Astrocyte (in vitro differentiated cells and primary cell): Measurements from ENCODE around the gene RAB39A. TPM values are rescaled to one million over a fixed set of nuclear protein-coding genes. Genes with fewer than 3 reads are reported as not detected.

Experiments used
- DNase-seq: peaks from one replicate; pipeline ENCODE4 v3.0.0-alpha.2; 2010; ENCODE audit warnings: low read depth
- FAIRE-seq: peaks from 2 replicates; lab custom pipeline; 2011; peaks lifted over from hg19 to GRCh38; lab: Jason Lieb, UNC
- H2AFZ ChIP-seq: 2 replicates; pipeline ENCODE4 v1.6.0; 2012; ENCODE audit warnings: low read depth, low read length, inconsistent platforms
- H3K27ac ChIP-seq: 2 replicates; pipeline ENCODE4 v1.5.1; 2011; ENCODE audit warnings: low read depth, low read length, inconsistent platforms
- H3K27me3 ChIP-seq: 2 replicates; pipeline ENCODE4 v1.6.0; 2011; ENCODE audit warnings: low read length, inconsistent platforms; ENCODE audit not compliant: insufficient read depth
- H3K36me3 ChIP-seq: 2 replicates; pipeline ENCODE4 v1.5.1; 2011; ENCODE audit warnings: low read length, inconsistent platforms; ENCODE audit not compliant: insufficient read depth
- H3K4me1 ChIP-seq: 2 replicates; pipeline ENCODE4 v1.5.1; 2011; ENCODE audit warnings: low read length, inconsistent platforms; ENCODE audit not compliant: insufficient read depth
- H3K4me2 ChIP-seq: 2 replicates; pipeline ENCODE4 v1.6.0; 2012; ENCODE audit warnings: low read length, inconsistent platforms
- H3K4me3 ChIP-seq: 2 replicates; pipeline ENCODE4 v1.5.1; 2011; ENCODE audit warnings: low read depth, mild to moderate bottlenecking, low read length, inconsistent platforms; ENCODE audit not compliant: insufficient read depth
- H3K79me2 ChIP-seq: 2 replicates; pipeline ENCODE4 v1.6.0; 2012; ENCODE audit warnings: mild to moderate bottlenecking, low read length, inconsistent platforms; ENCODE audit not compliant: insufficient read depth
- H3K9ac ChIP-seq: 2 replicates; pipeline ENCODE4 v1.6.0; 2012; ENCODE audit warnings: mild to moderate bottlenecking, low read length, inconsistent platforms
- H3K9me3 ChIP-seq: 2 replicates; pipeline ENCODE4 v1.5.1; 2012; ENCODE audit warnings: low read depth, mild to moderate bottlenecking, low read length, inconsistent platforms; ENCODE audit not compliant: insufficient read depth
- H4K20me1 ChIP-seq: 2 replicates; pipeline ENCODE4 v1.6.0; 2012; ENCODE audit warnings: low read length, inconsistent platforms; ENCODE audit not compliant: insufficient read depth
- H3K27ac Mint-ChIP-seq: one replicate; pipeline ENCODE4 v1.8.0; 2021; ENCODE audit warnings: mild to moderate bottlenecking, mixed read lengths; ENCODE audit not compliant: unreplicated experiment
- H3K27me3 Mint-ChIP-seq: one replicate; pipeline ENCODE4 v1.8.0; 2021; ENCODE audit warnings: low read depth, mixed read lengths; ENCODE audit not compliant: unreplicated experiment
- H3K36me3 Mint-ChIP-seq: one replicate; pipeline ENCODE4 v1.8.0; 2021; ENCODE audit warnings: low read depth, mixed read lengths; ENCODE audit not compliant: unreplicated experiment
- H3K4me1 Mint-ChIP-seq: one replicate; pipeline ENCODE4 v1.8.0; 2021; ENCODE audit warnings: low read depth, mixed read lengths; ENCODE audit not compliant: unreplicated experiment
- H3K4me3 Mint-ChIP-seq: one replicate; pipeline ENCODE4 v1.8.0; 2021; ENCODE audit warnings: mild to moderate bottlenecking, moderate library complexity, mixed read lengths; ENCODE audit not compliant: unreplicated experiment
- H3K9me3 Mint-ChIP-seq: one replicate; pipeline ENCODE4 v1.8.0; 2021; ENCODE audit warnings: mild to moderate bottlenecking, mixed read lengths; ENCODE audit not compliant: unreplicated experiment
- CTCF ChIP-seq: IDR thresholded peaks from 2 replicates; pipeline ENCODE4 v1.5.1; 2011; ENCODE audit warnings: low read depth, mild to moderate bottlenecking, inconsistent platforms, low read length, moderate library complexity; ENCODE audit not compliant: insufficient read depth
- EZH2 ChIP-seq: IDR thresholded peaks from 2 replicates; pipeline ENCODE4 v1.6.1; 2012; ENCODE audit warnings: mild to moderate bottlenecking, low read length, inconsistent platforms; ENCODE audit not compliant: insufficient read depth
- total RNA-seq: library from RNA; stranded (reverse); gene quantifications from 2 replicates; pipeline ENCODE4 v1.2.1, GENCODE V29; 2021

Gene RAB39A
- total RNA-seq, 1 donor from 2014 or later: 1.5 TPM

- H3K9me3 ChIP-seq: no peaks in the 10 kb centered on the region
- no peak for FAIRE-seq
These were observed 79.6 kb downstream of the RAB39A start for GRCh38 chr11:108007819-108008218.

GRCh38 chr11:108008656-108009496, 80.6 kb downstream of the RAB39A start, which contains the start of gene CUL5:
Gene CUL5 (plus strand): TSS chr11:108008898. CDS start chr11:108009349, 451 bp downstream.
- H3K36me3 Mint-ChIP-seq: no peaks in the 10 kb centered on the region
- H3K4me1 ChIP-seq: peaks cover 10% of the 10 kb centered on the region
- no peaks in the 10 kb centered on the region for H3K36me3 ChIP-seq
- H2AFZ ChIP-seq: peak within 1 kb of the TSS; percentile 100
- peak within 1 kb of the TSS; percentile 100 for H3K9ac ChIP-seq
- FAIRE-seq (no peak), DNase-seq (peak; percentile 86)
- peaks cover 5% of the 10 kb centered on the region for H3K4me1 Mint-ChIP-seq
- no peaks in the 10 kb centered on the region for H3K9me3 ChIP-seq
- no peak for TF ChIP-seq EZH2
- TF ChIP-seq CTCF: peak; percentile 70
- peak within 1 kb of the TSS; percentile 100 for H3K27ac ChIP-seq
- H3K4me3 Mint-ChIP-seq: peak within 1 kb of the TSS; percentile 99
- no peaks in the 10 kb centered on the region for H3K9me3 Mint-ChIP-seq
- H4K20me1 ChIP-seq: peaks cover 31% of the 10 kb centered on the region
- peak within 1 kb of the TSS; percentile 100 for H3K4me3 ChIP-seq
- peaks cover 51% of the 10 kb centered on the region for H3K79me2 ChIP-seq
- H3K27me3 ChIP-seq: no peaks in the 10 kb centered on the region
- no peaks in the 10 kb centered on the region for H3K27me3 Mint-ChIP-seq
- peak within 1 kb of the TSS; percentile 99 for H3K27ac Mint-ChIP-seq
- H3K4me2 ChIP-seq: peak within 1 kb of the TSS; percentile 92

More at GRCh38 chr11:108007819-108008218, 79.6 kb downstream of the RAB39A start:
- peaks cover 41% of the 10 kb centered on the region for H3K79me2 ChIP-seq
- Mint-ChIP-seq H3K27me3 (peaks cover 3% of the 10 kb centered on the region), H3K4me3 (peak overlapping the region; percentile 20), H3K9me3 (no peaks in the 10 kb centered on the region), H3K4me1 (peaks cover 5% of the 10 kb centered on the region), H3K27ac (no peak overlapping the region), H3K36me3 (no peaks in the 10 kb centered on the region)
- H3K36me3 ChIP-seq: no peaks in the 10 kb centered on the region
- no peak for DNase-seq
- H3K27me3 ChIP-seq: no peaks in the 10 kb centered on the region
- no peak overlapping the region for H2AFZ ChIP-seq
- no peak overlapping the region for H3K4me2 ChIP-seq
- H4K20me1 ChIP-seq: peaks cover 21% of the 10 kb centered on the region
- H3K27ac ChIP-seq: no peak overlapping the region
- TF ChIP-seq CTCF (no peak), EZH2 (no peak)
- H3K4me3 ChIP-seq: no peak overlapping the region
- H3K9ac ChIP-seq: no peak overlapping the region
- H3K4me1 ChIP-seq: peaks cover 10% of the 10 kb centered on the region
